Measurements from ENCODE around the gene LRRC28.

GRCh38 chr15:99322643-99323405 is 71.5 kb downstream of the LRRC28 start:
- TF ChIP-seq POLR2AphosphoS5 (IDR thresholded peaks at IDR 0.05; ENCODE audit: low read depth, low read length) (no peak), POLR2A (IDR thresholded peaks at IDR 0.05; ENCODE audit: low read depth, low read length) (no peak)
